HG03097 (cell line): Measurements from ENCODE around the gene DCN.
"Not testable (repeated sequence)": the region's sequence is repeated elsewhere in the genome, so short reads cannot be mapped to it uniquely, and the experiment has no call there.

Experiments
- ATAC-seq: cut with Tn5 transposase; IDR thresholded peaks from one replicate; pipeline ENCODE4 v1.9.1; 2021; ENCODE audit not compliant: unreplicated experiment, low FRiP score

Gene DCN, protein sequence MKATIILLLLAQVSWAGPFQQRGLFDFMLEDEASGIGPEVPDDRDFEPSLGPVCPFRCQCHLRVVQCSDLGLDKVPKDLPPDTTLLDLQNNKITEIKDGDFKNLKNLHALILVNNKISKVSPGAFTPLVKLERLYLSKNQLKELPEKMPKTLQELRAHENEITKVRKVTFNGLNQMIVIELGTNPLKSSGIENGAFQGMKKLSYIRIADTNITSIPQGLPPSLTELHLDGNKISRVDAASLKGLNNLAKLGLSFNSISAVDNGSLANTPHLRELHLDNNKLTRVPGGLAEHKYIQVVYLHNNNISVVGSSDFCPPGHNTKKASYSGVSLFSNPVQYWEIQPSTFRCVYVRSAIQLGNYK

DNA sequence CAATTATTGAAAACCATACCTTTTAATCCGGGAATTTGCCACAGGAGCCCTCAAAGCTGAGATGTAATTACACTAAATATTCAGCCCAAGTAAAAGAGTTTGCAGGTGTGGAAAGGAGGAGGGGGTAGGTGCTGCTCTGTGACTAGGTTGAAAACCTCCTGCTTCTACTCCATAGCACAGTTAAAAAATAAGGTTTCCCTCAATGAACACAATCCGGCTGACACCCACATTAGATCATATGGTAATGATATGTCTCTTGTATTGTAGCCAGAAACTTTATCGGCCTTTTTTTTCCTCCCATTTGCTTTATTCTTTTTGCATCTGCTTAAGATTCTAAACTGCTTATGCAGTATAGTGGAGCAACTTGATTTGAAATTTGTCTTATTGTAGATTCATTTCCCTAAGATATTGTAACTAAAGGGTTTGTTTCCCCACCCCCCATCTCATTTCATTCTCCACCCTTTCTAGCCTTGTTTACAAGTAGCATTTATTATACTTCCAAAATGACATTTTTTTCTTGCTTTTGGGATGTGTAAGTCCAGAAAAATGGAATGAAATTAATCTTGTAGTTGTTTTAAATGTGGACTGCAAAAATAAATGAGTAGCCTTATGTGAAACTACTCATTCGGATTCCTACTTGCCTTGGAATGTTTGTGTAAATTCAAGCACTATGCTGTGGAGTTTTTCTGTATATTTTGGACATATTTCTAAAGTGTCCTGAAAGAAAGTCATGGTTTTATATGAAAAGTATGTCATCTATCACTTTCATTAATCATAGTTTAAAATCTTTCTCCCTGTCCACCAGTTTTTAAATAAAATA is at the start of gene DCN:
TSS of gene DCN (minus strand) at position 182 of the 820 bp plus-strand sequence. CDS start 4,265 bp downstream, outside the sequence.
- no peak for ATAC-seq

DNA sequence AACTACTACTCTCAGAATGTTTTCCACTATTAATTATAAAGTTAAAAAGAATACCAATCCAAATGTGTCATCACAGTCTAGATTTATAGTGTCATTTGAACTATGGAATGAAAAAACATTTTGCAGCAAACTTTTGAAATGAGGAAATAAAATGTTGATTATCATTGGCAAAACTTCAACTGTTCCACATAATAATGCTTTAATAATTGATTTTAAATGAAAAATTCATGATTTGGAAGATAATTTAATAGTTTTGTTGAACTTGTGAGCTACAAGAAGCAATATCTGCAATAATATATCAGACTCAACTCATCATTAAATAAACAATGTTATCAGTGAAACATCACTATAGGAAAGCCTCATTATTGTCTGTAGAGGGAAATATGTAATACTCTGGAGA is 48.2 kb upstream of the DCN start:
- ATAC-seq, result no peak

DNA sequence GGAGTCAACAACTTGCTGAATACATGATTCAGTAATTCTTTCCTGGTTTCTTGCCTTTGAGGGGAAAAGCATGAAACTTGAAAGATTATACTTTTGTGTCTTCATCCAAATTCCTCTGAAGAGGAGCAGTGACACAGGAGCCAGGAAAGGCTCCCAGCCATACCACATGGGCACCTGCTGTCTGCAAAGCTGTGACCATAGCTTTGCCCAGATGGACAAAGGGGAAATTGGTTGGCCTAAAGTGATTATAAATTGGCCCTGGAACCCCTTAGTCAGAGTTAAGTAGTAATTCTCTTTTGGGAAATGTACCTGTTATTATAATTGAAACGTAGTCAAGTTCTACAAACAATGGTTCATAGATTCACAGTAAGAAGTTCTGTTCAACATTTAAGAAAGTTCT is 44.3 kb upstream of the DCN start:
- ATAC-seq, result no peak

DNA sequence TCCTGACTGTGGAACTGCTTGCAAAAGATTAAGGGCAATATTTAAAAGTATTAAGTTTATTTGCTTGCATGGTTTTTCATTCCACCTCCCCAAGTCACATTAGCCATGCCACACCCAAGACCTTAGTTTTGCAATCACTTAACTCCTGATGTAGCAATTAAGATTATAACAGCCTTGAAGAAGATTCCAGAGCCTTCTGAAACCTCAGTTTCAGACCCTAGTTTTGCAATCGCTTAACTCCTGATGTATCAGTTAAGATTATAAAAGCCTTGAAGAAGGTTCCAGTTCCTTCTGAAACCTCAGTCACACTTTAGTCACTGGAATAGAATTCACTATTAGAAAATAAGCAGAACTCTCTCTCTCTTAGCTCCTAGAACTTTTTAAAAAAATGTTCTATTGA is 42.7 kb upstream of the DCN start:
- no peak for ATAC-seq

DNA sequence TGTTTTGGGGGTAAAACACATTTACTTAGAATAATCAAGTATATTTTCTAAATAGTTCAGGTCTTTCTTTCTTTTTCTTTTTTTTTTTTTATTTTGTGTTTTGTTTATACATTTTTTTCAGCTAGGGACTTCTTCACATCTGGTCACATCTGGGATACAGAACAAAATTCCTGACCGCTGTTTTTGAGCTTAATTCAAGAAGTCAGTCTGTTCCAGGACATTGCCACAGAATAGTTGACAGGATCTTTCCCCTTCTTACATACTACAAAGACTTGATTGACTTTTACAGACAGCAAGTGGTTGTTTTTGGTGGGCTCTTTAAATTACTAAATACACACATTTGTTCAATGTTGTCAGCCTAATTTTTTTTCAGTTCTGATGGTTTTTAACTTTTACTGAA is 41.8 kb upstream of the DCN start:
- no peak for ATAC-seq

DNA sequence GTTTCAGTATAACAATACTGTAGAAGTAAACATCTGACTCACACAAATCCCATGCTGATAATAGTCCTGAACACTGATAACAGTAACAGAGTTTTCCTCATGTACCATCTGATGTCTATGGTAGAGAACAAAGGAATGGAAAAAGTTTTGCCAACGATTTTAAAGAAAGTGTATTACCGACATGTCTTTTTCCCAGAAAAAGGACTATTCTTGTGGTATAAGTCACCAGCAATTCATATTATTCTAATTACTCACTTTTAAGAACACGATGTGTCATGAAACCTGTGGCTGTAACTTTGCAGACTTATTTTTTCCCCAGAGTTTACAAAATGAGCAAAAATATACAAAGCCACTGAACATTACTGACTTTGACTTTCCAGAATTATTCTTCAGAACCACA is 40.1 kb upstream of the DCN start:
- no peak for ATAC-seq

DNA sequence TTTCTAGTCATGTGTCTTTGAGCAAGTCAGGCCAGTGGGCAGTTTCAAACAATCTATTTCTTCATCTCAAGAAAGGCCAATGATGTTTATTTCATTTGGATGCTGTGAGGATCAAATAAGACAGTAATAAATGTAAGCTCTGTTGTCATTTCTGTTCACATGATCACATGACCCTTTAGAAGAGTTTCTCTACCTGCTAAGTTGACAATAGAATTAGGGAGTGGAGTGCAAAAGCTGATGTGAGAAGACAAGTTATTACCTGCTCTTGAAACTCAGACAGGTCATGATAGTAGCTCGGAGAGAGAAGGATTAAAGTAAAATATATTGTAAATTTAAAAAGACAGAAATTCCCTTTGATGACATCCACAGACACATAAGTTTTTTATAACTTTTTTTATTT is 37.3 kb upstream of the DCN start:
- no peak for ATAC-seq

DNA sequence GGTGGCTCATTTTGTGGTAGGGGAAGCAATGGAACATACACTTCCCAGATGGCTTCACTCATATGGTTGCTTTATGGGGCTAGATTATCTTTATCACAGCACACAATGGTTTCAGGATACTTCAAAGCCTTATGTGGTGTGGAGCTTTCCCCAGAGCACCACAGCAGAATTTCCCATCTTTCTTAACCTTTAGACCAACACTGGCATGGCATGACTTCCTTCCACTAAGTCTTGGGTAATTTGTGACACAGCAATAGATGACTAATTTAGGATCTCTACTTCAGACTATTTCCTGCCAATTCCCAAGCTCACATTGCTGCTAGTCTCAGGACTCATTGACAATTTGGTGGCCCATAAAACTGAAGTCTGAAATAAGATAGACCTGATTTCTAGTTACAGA is 36.9 kb upstream of the DCN start:
- ATAC-seq, result no peak

DNA sequence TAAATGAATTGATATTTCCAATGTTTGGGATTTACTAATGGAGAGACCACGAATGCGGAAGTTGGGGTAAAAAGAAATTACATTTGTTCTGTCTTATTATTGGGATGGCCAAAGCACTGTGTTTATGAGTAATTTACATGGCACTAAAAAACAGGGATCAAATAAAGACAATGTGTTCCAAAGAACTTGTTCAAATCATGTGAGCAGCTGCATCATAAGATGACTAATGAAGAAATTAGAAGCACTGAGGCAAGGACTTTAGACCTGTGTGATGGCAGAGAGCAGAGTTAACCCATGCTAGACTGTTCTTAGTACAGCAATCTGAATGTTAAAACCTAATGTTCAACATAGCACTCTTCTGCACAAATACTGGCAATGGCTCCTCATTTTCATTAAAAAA is 34.3 kb upstream of the DCN start:
- no peak for ATAC-seq

DNA sequence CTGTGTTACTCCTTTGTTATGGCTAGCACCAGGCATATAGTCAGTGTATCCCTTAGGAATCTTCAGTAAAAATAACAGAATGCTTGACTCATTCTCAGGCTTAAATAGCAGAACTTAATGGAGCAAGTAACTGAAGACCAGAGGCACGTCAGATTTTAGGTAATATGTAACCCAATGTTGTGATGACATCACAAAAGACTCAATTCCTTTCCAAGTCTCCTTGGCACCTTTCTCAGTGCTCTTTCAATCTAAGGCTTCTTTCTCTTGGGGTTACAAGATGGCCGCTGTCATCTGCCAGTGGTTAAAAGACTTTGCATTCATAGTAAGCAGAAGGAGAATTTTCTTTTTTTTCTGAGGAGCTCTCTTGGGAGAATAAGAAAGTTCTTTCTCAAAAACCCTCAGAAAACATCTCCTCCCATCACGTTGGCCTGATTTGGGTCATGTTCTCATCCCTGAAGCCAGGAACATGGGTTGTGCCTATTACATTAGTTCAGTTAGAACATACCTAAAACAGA is 33.4 kb upstream of the DCN start:
- no peak for ATAC-seq

DNA sequence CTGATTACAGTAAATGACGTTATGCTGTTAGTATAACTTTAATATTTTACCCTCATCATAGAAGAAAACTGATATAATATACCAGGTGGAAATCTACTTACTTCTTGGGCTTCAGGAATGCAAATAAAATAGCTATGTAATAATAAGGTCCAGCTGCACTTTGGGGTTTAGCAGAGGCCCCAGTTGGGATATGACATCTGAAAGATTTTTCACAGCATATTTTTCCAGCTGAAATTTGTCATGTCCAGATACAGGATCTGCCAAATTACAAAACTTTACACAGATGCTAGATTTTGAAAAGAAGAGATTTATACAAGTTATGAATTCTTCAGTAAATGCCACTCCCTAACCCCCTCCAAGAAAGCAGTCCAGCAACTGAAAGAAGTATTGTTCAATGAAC is 29.2 kb upstream of the DCN start:
- ATAC-seq, result no peak

DNA sequence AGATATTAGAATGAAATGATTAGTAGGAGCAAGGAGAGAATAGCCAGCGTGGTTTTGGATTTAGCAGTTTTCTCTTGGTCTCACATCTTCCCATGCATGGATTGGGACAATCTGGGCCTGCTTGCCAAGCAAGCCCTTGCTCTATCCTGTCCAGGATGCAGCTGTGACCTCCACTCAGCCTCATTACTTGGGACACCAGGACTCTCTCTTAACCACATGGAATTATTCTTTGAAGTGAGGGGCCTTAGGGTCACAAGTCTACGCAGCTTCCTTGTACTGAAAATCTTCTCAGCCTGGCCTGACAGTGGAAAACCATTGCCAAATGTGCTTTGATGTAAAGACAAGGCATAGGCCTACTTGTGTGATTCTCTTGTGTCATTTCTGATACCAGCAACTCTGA is 28.0 kb upstream of the DCN start:
- no peak for ATAC-seq

DNA sequence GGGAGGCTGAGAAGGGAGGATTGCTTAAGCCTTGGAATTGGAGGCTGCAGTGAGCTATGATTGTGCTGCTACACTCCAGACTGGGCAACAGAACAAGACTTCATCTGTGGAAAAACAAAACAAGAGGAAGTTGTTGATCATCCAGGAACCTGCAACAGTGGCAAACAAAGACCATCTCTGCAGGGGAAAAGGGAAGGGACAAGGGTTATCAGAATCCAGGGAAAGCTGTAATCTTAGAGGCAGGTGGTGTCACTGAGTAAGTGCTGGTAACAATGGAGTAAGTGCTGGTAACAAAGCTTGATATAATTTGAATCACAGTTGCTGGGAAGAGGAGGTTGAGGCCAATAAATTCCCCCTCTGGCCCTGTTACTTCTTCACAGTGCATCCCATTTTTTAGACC is 27.5 kb upstream of the DCN start:
- no peak for ATAC-seq

DNA sequence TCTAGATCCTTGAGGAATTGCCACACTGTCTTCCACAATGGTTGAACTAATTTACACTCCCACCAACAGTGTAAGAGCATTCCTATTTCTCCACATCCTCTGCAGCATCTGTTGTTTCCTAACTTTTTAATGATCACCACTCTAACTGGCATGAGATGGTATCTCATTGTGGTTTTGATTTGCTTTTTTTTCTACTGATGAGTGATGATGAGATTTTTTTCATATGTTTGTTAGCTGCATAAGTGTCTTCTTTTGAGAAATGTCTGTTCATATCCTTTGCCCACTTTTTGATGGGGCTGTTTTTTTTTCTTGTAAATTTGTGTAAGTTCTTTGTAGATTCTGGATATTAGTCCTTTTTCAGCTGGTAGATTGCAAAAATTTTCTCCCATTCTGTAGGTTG is 24.7 kb upstream of the DCN start:
- not testable (repeated sequence) for ATAC-seq

DNA sequence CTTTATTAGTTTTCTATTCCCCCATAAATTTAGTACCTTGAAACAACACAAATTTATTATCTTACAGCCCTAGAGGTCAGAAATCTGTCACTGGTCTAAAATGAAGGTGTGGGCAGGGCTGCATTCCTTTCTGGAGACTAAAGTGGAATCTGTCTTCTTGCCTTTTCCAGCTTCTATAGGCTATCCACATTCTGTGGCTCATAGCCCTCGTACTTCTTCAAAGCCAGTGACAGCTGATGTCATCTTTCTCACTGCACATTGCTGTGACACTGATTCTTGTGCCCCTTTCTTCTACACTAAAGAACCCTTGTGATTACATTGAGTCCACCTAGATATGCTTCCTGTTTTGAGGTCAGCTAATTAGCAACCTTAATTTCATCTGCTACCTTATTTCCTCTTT is 23.2 kb upstream of the DCN start:
- ATAC-seq, result no peak

DNA sequence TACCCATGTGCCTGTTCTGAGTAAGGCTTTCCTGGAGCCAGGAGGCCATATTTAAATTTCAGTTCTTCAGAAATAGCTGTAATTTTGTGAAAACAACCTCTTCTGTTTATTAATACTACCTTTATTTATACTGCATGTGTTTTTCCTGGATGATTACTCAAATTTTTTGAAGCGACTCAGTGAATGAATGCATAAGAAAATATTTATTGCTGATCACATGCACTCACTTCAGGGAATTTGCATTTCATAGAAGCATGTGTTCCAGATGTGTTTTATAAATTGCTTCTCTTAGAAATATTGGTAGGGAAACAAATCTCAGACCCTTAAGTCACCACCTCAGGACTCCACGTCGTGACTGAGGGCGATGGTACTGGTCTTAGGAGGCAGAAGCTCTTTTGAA is 21.8 kb upstream of the DCN start:
- ATAC-seq, result no peak

DNA sequence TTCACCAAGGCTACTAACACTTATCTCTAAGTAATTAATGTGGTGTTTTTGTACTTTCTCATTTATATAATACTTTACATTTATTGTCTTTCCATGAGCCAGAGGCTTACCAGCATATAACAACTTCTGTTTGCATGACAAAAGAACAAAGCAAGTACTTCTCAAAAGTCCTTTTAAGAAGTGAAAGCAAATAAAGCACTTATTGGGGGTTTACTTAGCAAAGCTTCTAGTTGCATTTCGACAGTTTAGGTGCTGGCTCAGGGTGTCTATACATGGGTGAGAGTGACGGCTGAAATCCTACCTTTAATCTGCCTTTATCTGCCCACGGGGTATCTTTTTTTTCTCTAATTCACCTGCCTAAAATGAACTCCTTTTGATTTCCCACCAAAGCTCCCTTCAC is 21.0 kb upstream of the DCN start:
- ATAC-seq, result no peak

DNA sequence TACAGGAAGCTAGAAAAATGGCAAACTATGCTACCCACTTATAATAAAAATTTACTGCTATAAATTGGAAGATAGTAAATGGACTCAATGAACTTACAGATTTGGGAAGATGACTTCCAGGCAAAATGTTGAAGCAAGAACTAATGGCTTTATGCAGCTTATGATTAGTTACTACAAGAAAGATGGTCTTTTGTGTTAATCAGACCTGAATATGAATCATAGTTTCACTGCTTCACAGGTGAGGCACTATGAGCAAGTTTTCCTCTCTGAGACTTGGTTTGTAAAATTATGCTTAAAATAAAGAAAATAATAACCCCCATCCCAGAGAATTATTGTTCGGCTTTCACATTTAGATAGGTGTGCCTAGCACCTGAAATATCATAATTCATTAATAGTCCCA is 19.8 kb upstream of the DCN start:
- ATAC-seq, result no peak

DNA sequence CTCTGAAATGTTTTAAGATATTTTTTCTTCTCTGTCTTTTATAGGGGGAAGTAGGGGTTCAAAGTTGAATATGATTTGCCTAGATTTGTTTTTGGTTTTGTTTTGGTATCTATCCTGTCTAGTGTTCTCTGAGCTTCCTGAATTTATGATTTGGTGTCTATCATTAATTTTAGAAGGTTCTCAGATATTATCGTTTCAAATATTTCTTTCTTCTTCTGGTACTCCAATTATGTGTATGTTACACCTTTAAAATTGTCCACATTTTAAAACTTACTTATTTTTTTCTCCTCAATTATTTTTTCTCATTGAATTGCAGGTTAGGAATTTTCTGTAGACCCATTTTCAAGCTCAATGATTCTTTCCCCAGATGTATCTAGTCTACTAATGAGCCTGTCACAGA is 13.8 kb upstream of the DCN start:
- no peak for ATAC-seq

DNA sequence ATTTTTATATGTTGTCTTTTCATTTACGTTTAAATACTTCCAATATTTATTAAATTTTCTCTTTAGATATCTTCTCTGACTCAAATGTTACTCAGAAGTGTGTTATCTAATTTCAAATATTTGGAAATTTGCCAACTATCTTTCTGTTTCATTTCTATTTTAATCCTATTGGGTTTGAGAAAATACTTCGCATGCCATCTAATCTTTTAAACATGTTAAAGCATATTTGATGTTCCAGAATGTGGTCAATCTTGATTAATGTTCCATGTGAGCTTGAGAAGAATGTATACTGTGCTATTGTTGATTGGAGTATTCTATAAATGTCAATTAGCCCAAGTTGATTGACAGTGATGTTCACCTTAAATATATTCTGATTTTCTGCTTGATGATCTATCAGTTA is 11.9 kb upstream of the DCN start:
- ATAC-seq, result no peak

DNA sequence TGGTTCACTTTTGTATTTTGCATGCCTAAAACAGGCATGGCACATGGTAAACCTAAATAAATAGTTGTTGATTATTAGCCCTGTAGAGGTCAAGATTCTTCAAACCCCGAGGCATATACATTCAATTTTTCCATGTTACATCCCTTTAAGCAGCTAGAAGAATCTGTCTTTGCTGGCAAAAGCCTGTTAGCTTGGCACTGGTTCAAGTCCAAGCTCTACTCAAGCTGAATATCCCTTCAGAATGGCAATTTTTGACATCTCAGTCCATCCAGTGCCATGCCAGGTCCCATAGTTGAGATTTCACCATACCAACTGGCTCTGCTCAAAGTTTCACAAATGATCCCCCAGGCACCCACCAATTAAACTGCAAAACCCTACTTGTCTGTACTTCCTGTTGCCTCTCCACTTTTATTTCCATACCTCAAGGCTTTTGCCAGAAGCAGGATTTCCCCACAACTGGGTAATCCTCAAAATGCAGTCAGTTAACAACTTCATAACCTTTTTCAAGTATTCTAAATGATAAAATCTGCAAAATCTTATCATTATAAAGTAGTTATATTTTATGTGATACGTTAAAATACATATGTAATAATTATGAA is 9.0 kb upstream of the DCN start:
- ATAC-seq, result no peak

DNA sequence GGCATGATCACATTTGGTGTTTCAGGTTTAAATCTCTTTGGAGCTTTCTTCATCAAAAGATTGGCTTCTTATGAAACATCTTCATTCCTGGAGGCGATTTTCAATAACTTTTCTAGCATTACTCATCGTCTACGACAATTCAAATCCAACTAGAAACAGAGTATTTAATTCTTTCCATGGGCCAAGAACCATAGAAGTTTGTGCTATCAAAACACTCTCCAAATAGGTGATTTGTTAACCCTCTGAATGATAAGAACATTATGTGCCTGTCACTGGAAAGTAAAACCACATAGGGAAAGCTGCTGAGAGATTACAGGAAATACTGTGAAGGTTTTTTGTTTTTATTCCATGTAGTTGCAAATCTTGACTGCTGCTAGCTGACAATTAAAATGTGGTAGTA is 6.9 kb upstream of the DCN start:
- ATAC-seq, result no peak
